ENCODE data around the gene HOXC10. TPM values are rescaled to one million over a fixed set of nuclear protein-coding genes. Genes with fewer than 3 reads are reported as not detected.
A peak's percentile ranks its signal among the peaks of the same experiment; 100 is the strongest.

Gene HOXC10
- total and polyA plus RNA-seq, 9 donors = 0.15 to 15.4 (median 2.0) TPM; not detected in 2

DNA sequence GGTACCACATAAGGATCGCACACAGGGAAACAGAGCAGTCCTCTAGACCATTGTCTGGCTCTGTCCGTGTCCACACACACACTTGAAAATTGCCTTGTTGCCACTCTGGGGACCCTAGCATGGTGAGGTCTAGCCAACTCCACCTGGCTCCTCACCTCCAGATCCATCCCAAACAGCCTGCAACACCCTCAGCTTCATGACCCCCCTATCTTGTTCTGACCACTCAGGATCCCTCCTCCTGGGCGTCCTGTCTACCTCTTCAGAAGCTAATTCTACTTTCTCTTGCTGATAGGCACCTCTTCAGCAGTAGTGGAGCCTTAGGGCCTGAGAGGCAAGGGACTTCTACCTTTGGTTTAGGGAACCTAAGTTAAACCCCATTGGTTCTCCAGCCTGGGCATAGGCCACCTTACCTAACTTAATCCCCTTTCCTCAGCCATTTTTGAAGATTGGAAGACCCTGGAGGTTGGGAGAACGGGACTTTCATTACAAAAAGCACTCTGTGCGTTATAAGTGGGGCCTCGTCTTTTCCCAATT, 47.2 kb downstream of the HOXC10 start:
- peak in 3 of 5 donors; percentile 28 to 38 (median 31) for DNase-seq
- H3K4me3 ChIP-seq = no peak overlapping the region
- no peaks in the 10 kb centered on the region for H3K36me3 ChIP-seq
- intact Hi-C loops (cut with DNase I) = loop anchor here in 3 of 4 donors (2.0 to 10.0 kb wide), 3 partner anchors 93 to 159 kb away; no protein-coding TSS in a partner anchor
- WGBS, 3 donors = 40 to 49% (median 48%) methylated on average over 6 of the region's 6 CpGs
- H3K27me3 ChIP-seq = no peaks in the 10 kb centered on the region
- no peaks in the 10 kb centered on the region for H3K9me3 ChIP-seq
- TF ChIP-seq POLR2A (IDR thresholded peaks at IDR 0.05) = no peak
- no peak for TF ChIP-seq EP300 (IDR thresholded peaks at IDR 0.05)
- TF ChIP-seq, protein P1, sequence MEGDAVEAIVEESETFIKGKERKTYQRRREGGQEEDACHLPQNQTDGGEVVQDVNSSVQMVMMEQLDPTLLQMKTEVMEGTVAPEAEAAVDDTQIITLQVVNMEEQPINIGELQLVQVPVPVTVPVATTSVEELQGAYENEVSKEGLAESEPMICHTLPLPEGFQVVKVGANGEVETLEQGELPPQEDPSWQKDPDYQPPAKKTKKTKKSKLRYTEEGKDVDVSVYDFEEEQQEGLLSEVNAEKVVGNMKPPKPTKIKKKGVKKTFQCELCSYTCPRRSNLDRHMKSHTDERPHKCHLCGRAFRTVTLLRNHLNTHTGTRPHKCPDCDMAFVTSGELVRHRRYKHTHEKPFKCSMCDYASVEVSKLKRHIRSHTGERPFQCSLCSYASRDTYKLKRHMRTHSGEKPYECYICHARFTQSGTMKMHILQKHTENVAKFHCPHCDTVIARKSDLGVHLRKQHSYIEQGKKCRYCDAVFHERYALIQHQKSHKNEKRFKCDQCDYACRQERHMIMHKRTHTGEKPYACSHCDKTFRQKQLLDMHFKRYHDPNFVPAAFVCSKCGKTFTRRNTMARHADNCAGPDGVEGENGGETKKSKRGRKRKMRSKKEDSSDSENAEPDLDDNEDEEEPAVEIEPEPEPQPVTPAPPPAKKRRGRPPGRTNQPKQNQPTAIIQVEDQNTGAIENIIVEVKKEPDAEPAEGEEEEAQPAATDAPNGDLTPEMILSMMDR (IDR thresholded peaks at IDR 0.05) = no peak
- peaks cover 11% of the 10 kb centered on the region for H3K4me1 ChIP-seq (ENCODE audit: insufficient read depth)
- H3K27ac ChIP-seq = peak overlapping the region; percentile 86 to 95

DNA sequence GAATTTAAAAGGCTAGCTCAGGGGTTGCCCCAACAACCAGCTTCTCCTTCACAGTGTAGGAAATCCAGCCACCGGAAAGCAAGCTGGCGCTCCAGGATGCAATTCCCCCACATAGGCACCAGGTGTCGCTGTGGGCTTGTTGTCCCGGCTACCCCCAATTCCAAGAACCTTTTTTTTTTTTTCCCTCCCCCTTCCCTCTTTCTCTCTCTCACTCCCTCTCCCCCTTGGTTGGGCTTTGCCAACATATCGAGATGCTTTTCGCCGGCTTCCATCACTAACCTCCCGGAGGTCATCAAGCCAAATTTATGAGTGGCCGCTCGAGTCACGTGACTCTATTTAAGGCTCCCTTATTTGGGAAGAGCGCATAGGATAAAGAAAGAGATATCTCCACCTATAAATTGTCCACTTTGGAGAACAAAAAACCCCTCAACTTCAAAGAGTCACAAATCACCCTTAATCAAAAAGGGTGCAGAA, 47.7 kb downstream of the HOXC10 start, which contains the start of gene HOXC5:
Gene HOXC5, plus strand, starts transcription at position 424 of the 474 bp plus-strand sequence. CDS start 73 bp downstream, outside the sequence.
- intact Hi-C loops (cut with DNase I) = loop anchor here in 3 of 4 donors (2.0 to 10.0 kb wide), 3 partner anchors 92 to 158 kb away; no protein-coding TSS in a partner anchor
- H3K27me3 ChIP-seq = no peaks in the 10 kb centered on the region
- no peak for TF ChIP-seq EP300 (IDR thresholded peaks at IDR 0.05)
- TF ChIP-seq, protein P1 (IDR thresholded peaks at IDR 0.05) = peak; percentile 88 to 97 (median 92)
- peak within 1 kb of the TSS; percentile 86 to 95 for H3K27ac ChIP-seq
- peaks cover 10% of the 10 kb centered on the region for H3K4me1 ChIP-seq (ENCODE audit: insufficient read depth)
- peak within 1 kb of the TSS; percentile 35 for H3K4me3 ChIP-seq
- H3K9me3 ChIP-seq = no peaks in the 10 kb centered on the region
- peak; percentile 78 to 90 (median 88) for DNase-seq
- WGBS, 3 donors = 1% methylated on average over 12 of the region's 12 CpGs
- H3K36me3 ChIP-seq = no peaks in the 10 kb centered on the region

DNA sequence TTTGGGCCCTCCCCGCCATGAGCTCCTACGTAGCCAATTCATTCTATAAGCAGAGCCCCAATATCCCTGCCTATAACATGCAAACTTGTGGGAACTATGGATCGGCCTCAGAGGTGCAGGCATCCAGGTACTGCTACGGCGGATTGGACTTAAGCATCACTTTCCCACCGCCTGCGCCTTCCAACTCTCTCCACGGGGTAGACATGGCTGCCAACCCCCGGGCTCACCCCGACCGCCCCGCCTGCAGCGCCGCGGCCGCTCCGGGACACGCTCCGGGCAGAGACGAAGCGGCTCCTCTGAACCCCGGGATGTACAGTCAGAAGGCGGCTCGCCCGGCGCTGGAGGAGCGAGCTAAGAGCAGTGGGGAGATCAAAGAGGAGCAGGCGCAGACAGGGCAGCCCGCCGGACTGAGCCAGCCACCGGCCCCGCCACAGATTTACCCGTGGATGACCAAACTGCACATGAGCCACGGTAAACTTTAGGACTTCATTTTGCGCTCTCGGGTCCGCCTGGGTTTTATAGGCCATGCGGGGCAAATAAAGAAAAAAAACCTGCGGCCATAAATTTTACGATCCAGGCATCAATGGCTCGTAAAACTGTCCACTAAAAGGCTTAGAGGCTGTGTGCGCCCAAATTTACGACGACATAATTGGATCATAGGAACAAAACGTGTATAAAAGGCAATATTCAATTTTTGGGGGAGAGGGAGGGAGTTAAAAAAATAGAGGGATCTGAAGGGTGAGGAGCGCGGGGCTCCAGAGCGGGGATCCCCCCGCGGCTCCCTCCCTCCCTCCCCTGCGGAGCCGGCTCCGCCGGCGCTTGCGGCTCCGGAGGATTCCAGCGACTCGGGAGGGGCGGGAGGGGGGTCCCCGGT, 48.4 kb downstream of the HOXC10 start:
- Histone ChIP-seq H3K27ac (peak overlapping the region; percentile 48 to 63), H3K4me3 (peak overlapping the region; percentile 35), H3K36me3 (no peaks in the 10 kb centered on the region), H3K27me3 (no peaks in the 10 kb centered on the region), H3K9me3 (no peaks in the 10 kb centered on the region), H3K4me1 (ENCODE audit: insufficient read depth) (peaks cover 16% of the 10 kb centered on the region)
- TF ChIP-seq, protein P1 (IDR thresholded peaks at IDR 0.05) = no peak
- TF ChIP-seq POLR2A (IDR thresholded peaks at IDR 0.05) = no peak
- no peak for TF ChIP-seq EP300 (IDR thresholded peaks at IDR 0.05)
- WGBS, 3 donors = 1 to 2% (median 1%) methylated on average over 50 to 61 of the region's 61 CpGs
- intact Hi-C loops (cut with DNase I) = loop anchor here in 3 of 4 donors (2.0 to 10.0 kb wide), 3 partner anchors 91 to 157 kb away; no protein-coding TSS in a partner anchor
- DNase-seq = peak; percentile 55 to 76 (median 67)

Measured in ovary (tissue), 9 donors.